CD4-positive, alpha-beta T cell treated with Interleukin-4 for 1 hour (primary cell): Measurements from ENCODE around the gene RBM46.

Experiments used
- DNase-seq, 2 donors: peaks; one replicate each; pipeline ENCODE4 v3.0.0-alpha.2; 2020 to 2022

RBM46 gene, protein sequence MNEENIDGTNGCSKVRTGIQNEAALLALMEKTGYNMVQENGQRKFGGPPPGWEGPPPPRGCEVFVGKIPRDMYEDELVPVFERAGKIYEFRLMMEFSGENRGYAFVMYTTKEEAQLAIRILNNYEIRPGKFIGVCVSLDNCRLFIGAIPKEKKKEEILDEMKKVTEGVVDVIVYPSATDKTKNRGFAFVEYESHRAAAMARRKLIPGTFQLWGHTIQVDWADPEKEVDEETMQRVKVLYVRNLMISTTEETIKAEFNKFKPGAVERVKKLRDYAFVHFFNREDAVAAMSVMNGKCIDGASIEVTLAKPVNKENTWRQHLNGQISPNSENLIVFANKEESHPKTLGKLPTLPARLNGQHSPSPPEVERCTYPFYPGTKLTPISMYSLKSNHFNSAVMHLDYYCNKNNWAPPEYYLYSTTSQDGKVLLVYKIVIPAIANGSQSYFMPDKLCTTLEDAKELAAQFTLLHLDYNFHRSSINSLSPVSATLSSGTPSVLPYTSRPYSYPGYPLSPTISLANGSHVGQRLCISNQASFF

GRCh38 chr4:154781126-154781982 lies at the start of gene RBM46:
RBM46 (plus strand) TSS chr4:154781272; CDS start chr4:154796753, 15,481 bp downstream.
- DNase-seq = no peak

GRCh38 chr4:154731756-154732155 lies 49.3 kb upstream of the RBM46 start:
- DNase-seq = no peak

DNA sequence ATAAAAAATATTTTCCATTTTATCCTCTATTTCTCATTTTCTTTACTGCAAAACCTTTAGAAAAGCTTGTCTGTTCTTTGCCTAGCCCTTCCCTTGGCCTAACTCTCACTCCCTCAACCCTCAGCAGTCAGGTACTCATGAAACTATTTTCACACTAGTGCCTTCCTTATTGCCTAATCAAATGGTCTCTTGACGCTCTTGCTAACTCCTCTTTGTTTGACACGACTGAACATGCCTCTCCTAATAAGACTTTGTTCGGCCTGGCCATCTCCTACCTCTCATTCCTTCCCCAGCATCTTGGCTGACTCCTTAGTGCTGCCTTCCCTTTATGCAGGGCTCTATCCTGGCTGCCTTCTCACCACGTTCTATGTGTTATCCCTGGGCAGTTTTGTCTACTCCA lies 48.4 kb upstream of the RBM46 start:
- DNase-seq = no peak

GRCh38 chr4:154736770-154737169 lies 44.3 kb upstream of the RBM46 start:
- no peak for DNase-seq

DNA sequence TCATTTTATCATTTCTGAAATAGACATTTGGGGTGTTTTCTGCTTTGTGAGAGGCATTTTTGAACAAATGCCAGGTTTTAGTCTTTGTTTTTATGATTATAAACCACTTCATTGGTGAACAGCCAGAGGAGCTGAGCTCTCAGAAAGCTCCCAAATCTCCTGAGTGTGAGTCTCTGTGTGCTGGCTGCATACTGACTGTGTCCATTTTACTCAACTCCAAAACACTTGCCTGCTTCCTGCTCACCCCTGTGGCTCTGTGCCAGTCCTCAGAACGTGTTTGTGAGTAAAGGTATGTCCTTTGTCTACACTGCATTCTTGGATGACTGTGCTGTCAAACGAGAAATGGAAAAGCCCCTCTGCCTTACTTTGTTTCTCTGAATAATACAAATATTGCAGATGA lies 42.6 kb upstream of the RBM46 start:
- DNase-seq = no peak

DNA sequence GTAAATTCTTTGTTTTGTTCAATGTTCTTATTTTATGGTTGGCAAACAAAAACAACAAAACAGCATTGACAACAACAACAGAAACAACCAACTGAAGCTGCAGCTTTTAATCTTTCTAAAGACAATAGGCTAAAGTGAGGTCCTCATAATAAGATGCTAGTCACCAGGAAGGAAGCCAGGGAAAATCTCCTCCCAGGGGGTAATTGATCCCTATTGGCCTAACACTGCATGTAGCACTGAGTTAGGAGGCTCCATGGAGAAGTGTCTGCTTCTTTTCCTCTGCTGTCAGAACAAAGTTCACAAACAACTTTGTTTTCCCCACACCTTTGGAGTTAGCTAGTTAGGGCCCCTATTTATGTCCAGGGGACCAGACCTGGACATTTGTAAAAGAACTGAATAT lies 42.0 kb upstream of the RBM46 start:
- no peak for DNase-seq

GRCh38 chr4:154740462-154740861 lies 40.6 kb upstream of the RBM46 start:
- DNase-seq = no peak

DNA sequence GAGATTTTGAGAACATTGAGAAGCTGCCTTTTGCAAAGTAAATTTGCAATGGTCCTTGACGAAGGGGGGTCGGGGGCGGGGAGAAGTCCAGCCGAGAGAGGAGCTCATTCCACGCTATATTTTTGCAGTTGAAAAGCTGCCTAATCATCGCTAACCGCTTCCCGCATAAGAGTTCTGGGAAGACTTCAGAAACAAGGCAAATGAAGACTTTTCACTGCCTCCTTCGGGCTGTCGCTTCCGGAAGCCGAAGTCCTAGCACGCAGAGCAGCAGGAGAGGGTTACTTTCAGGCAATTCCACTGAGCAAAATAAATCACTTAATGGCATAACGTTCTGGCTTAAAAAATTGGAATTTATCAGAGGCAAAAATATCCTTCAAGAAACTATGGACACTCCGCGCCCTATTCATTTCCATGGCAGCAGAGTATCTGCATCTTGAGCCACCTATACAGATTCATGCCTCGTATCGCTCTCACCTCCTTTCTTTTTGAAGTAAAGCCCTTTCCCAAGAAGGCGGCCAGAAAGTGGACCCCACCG lies 39.9 kb upstream of the RBM46 start:
- no peak for DNase-seq

DNA sequence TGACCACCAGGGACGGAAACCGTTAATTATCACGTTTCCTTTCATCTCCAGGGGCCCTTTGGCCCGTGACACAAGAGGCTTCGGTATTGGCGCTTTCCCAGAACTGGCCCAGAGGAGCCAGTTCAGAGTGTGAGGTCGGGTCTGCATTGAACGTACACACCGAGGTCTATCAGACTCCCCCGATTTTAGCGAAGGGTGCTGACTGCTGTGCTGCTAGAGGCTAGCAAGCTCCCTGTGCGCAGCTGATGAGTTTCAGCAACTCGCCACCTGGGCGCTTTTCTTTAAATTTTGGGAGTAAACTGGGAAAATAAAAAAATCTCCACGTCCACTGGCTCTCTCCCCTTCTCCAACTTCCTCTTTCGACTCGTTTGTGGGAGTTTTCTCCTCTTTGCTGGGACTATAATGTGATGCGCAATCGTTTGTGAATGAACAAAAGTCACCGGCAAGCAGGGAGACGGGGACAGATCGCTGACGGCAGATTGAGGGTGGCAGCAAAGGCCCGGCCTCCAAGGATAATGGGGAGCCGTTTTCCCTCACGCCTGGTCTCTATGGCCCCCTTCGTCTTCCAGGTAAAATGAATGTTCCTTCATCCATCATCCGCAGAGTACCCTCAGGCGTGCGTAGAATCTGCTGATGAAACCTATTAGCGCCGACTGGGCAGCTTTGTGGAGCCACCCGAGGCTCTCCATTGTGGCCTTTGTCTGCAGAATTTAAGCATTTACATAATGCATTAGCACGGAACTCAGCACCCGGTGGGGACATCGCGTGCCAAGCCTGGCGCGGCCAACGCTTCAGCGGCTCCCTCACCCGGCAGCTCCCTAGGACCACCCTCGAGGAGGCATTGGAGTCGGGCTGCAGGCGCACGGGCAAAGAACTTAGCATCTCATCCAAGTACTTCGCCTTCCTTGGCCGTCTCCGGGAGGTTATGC lies 38.9 kb upstream of the RBM46 start:
- DNase-seq = no peak

- DNase-seq = peak in 1 of 2 donors; percentile 26
Observed at GRCh38 chr4:154743683-154744340, 37.3 kb upstream of the RBM46 start, which contains the start of gene LRAT. LRAT (plus strand) TSS chr4:154744000; CDS start chr4:154744327, 327 bp downstream.

- no peak for DNase-seq
Observed at GRCh38 chr4:154744341-154744926, 36.6 kb upstream of the RBM46 start.

GRCh38 chr4:154757713-154758112 lies 23.4 kb upstream of the RBM46 start:
- no peak for DNase-seq

GRCh38 chr4:154760895-154761294 lies 20.2 kb upstream of the RBM46 start:
- DNase-seq = no peak

DNA sequence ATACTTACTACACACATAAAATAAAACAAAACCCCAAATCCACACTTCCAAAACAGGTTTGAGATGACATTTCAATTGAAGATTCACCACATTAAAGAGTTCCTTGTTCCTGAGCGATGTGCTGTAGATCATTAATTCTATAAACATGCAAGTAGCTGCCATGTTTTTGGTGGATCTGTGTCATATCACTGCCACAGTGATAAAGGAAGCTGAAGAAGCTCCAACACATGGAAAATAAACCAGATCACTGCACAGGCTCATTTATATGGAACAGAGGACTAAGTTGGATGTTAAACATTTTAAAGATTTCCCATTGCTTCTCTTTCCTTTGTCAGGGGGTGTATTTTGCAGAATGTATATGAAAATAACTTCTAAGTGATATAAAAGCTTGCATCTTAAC lies 2.8 kb upstream of the RBM46 start:
- DNase-seq = no peak

DNA sequence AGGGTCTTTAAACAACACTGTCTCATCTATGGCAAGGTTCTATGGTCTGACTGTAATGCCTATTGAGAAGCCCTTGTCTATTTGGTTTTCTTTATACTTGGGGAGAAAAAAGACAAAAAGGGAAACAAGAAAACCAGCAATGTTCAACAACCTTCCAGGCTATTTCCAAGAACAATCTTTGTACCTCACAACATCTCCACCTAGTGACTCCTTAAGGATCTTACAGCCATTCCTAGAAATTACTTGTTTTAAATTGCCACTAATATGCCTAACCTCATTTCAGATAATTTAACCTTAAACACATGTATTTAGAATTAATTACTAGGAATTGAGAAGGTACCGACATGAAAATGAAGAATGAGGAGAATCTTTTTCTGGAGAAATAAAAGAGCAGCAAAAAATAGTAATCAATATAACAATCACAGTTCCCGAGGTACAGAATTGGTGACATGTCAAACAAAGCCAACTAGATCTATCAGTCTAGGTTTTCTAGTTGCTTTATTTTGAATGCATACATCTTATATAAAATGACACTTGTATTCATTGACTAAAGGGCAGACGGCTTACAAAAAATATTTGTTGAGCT lies 1.6 kb upstream of the RBM46 start:
- no peak for DNase-seq

DNA sequence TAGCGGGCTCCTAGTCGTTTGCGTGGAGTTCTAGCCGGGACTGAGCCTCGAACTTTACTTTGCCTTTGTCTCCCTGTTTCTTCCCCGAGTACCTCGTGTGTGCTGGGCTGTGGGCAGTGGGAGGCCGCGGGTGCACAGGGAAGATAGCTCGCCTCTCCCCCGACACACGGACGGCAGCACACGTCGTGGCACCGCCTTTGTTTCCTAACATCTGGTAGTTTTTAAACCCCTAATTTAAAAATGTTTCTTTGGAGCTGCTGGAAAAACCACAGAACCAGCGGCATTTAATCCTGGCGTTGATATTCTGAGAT lies 866 bp downstream of the RBM46 start:
- no peak for DNase-seq

- DNase-seq = peak in 1 of 2 donors; percentile 33
Observed at GRCh38 chr4:154807042-154807630, 26.1 kb downstream of the RBM46 start.

- DNase-seq = no peak
Observed at GRCh38 chr4:154818230-154818629, 37.2 kb downstream of the RBM46 start.

- no peak for DNase-seq
Observed at GRCh38 chr4:154822775-154823174, 41.7 kb downstream of the RBM46 start.

DNA sequence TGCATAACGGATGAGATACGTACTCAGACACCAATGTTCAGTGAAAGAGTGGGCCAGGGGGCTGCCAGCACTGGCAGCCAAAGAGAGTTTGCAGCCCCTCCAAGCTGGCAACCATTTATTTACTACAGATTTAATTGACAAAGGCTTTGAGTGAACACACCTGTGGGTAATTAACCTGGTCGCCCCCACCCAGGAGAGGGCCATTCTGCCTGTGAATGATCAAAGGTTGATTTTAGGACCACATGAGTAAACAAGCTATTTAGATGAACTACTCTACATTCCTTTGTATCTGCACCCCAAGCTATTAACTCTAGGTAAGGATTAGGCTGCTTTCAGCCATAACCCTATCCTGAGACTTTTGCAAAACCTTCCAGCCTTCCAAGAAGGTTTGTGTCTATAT lies 55.0 kb downstream of the RBM46 start:
- DNase-seq = no peak

DNA sequence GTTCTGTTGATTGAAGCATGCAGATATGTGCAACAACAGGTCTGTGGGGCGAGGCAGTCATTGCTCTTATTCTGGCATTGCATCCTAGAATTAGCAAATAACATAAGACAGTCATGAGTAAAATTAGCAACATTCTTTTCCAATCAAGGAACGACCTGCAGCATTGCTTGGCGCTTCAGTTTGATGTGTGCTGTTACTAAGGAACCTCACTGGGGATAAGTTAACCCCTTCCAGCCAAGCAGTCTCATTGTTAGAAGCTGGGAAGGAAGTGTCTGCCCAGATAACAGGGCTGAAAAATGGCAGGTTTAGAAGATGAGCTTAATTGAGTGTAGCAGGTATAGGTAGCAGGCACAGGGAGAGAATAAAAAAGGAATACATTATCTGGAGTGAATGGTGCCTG lies 55.4 kb downstream of the RBM46 start:
- DNase-seq = no peak
